Osteocyte (in vitro differentiated cells): ENCODE data around the gene DNAH1. TPM values are rescaled to one million over a fixed set of nuclear protein-coding genes. Genes with fewer than 3 reads are reported as not detected.
A peak's percentile ranks its signal among the peaks of the same experiment; 100 is the strongest.
"Not testable (repeated sequence)": the region's sequence is repeated elsewhere in the genome, so short reads cannot be mapped to it uniquely, and the experiment has no call there.

Experiments used
- DNase-seq: peaks from one replicate; pipeline ENCODE4 v3.0.0; 2021; ENCODE audit warnings: mixed read lengths; ENCODE audit not compliant: unreplicated experiment; ENCODE audit errors: extremely low spot score
- H3K27ac Mint-ChIP-seq: one replicate; pipeline ENCODE4 v1.8.0; 2021; ENCODE audit warnings: mild to moderate bottlenecking, mixed read lengths; ENCODE audit not compliant: unreplicated experiment
- H3K27me3 Mint-ChIP-seq: one replicate; pipeline ENCODE4 v1.8.0; 2021; ENCODE audit warnings: mixed read lengths; ENCODE audit not compliant: unreplicated experiment
- H3K36me3 Mint-ChIP-seq: one replicate; pipeline ENCODE4 v1.8.0; 2021; ENCODE audit warnings: mixed read lengths; ENCODE audit not compliant: unreplicated experiment
- H3K4me1 Mint-ChIP-seq: one replicate; pipeline ENCODE4 v1.8.0; 2021; ENCODE audit warnings: mixed read lengths; ENCODE audit not compliant: unreplicated experiment
- H3K4me3 Mint-ChIP-seq: one replicate; pipeline ENCODE4 v1.8.0; 2021; ENCODE audit warnings: mild to moderate bottlenecking, moderate library complexity, mixed read lengths; ENCODE audit not compliant: unreplicated experiment
- H3K9me3 Mint-ChIP-seq: one replicate; pipeline ENCODE4 v1.8.0; 2021; ENCODE audit warnings: mixed read lengths; ENCODE audit not compliant: unreplicated experiment
- CTCF ChIP-seq: fragments of 200-600 bp; sonication (generic); IDR thresholded peaks from 2 replicates; pipeline ENCODE4 v1.5.0; 2021; ENCODE audit warnings: antibody characterized with exemption, mild to moderate bottlenecking, moderate library complexity
- total RNA-seq: library from RNA; stranded (reverse); gene quantifications from 2 replicates; pipeline ENCODE4 v1.2.1, GENCODE V29; 2021

DNAH1 gene
- total RNA-seq, 1 donor from 2014 or later, result 9.7 TPM

DNA sequence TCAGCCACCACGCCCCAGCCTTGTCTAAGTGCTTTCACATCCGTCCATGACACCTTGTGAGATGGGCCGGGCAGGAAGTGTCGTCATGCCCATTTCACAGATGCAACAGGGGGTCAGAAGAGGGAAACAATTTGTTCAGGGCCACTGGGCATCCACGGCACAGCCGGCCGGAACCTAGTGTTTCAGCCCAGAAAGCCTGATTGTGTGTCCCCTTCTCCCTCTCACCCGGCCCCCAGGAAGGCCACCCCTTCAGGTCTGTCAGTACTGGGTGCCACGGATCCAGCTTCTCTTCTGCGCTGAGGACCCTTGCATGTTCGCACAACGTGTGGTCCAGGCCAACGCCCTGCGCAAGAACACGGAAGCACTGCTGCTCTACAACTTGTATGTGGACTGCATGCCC lies 15.8 kb downstream of the DNAH1 start:
- TF ChIP-seq CTCF, result no peak
- no peaks in the 10 kb centered on the region for H3K27me3 Mint-ChIP-seq
- H3K27ac Mint-ChIP-seq, result no peak overlapping the region
- no peak overlapping the region for H3K4me3 Mint-ChIP-seq
- H3K36me3 Mint-ChIP-seq, result no peaks in the 10 kb centered on the region
- H3K4me1 Mint-ChIP-seq, result no peaks in the 10 kb centered on the region
- no peaks in the 10 kb centered on the region for H3K9me3 Mint-ChIP-seq
- DNase-seq, result no peak

DNA sequence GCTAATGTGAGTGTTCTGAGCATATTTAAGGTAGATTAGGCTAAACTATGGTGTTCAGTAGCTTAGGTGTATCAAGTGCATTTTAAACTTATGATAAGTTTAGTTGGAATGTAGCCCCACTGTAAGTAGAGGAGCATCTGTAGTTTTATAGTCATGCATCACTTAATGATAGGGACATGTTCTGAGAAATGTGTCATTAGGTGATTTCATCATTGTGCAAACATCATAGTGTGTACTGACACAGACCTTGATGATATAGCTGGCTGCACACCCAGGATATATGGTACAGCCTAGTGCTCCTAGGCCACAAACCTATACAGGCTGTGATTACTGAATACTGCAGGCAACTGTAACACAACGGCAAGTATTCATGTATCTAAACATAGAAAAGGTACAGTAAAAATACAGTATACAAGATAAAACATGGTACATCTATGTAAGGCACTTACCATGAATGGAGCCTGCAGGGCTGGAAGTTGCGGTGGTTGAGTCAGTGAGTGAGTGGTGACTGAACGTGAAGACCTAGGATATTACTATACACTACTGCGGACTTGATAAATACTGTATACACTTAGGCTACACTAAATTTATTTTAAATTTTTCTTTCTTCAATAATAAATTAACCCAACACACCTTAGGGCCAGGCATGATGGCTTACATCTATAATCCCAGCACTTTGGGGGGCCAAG lies 17.9 kb downstream of the DNAH1 start:
- H3K4me3 Mint-ChIP-seq, result no peak overlapping the region
- H3K4me1 Mint-ChIP-seq, result peaks cover 2% of the 10 kb centered on the region
- H3K36me3 Mint-ChIP-seq, result peaks cover 3% of the 10 kb centered on the region
- H3K27ac Mint-ChIP-seq, result no peak overlapping the region
- DNase-seq, result no peak
- H3K9me3 Mint-ChIP-seq, result no peaks in the 10 kb centered on the region
- no peak for TF ChIP-seq CTCF
- no peaks in the 10 kb centered on the region for H3K27me3 Mint-ChIP-seq

- not testable (repeated sequence) for H3K4me1 Mint-ChIP-seq, H3K27ac Mint-ChIP-seq, H3K4me3 Mint-ChIP-seq, H3K36me3 Mint-ChIP-seq, H3K27me3 Mint-ChIP-seq, H3K9me3 Mint-ChIP-seq, DNase-seq
These were observed 22.0 kb downstream of the DNAH1 start for GRCh38 chr3:52338131-52338530.

DNA sequence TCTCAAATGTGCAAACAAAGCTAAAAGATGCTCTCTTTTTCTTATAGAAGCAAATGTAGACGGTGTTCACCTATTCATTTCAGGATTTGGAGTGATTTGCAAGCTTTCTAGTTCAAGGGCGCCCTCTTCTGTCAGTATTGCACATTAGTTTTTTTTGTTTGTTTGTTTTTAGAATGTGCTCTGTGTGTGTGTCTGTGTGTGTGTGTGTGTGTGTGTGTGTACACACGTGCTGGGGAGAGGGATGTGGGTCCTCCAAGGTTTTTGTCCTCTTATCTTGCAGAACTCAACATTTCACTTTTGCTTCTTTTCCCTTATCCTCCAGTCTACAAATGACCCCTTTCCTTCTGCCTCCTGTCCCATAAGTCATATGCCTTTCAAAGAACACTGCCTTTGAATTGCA lies 23.5 kb downstream of the DNAH1 start:
- Mint-ChIP-seq H3K27me3 (no peaks in the 10 kb centered on the region), H3K4me1 (peaks cover 2% of the 10 kb centered on the region), H3K4me3 (no peak overlapping the region), H3K9me3 (no peaks in the 10 kb centered on the region), H3K27ac (no peak overlapping the region), H3K36me3 (peaks cover 7% of the 10 kb centered on the region)
- no peak for DNase-seq
- TF ChIP-seq CTCF, result peak; percentile 81

GRCh38 chr3:52341123-52341522 lies 25.0 kb downstream of the DNAH1 start:
- no peak overlapping the region for H3K4me3 Mint-ChIP-seq
- DNase-seq, result no peak

More at GRCh38 chr3:52341123-52341522, 25.0 kb downstream of the DNAH1 start:
- H3K36me3 Mint-ChIP-seq, result peaks cover 8% of the 10 kb centered on the region
- H3K27ac Mint-ChIP-seq, result no peak overlapping the region
- TF ChIP-seq CTCF, result no peak
- H3K4me1 Mint-ChIP-seq, result peaks cover 2% of the 10 kb centered on the region
- no peaks in the 10 kb centered on the region for H3K27me3 Mint-ChIP-seq
- no peaks in the 10 kb centered on the region for H3K9me3 Mint-ChIP-seq
